HepG2 (cell line): Measurements from ENCODE around the gene AFF1. TPM values are rescaled to one million over a fixed set of nuclear protein-coding genes. Genes with fewer than 3 reads are reported as not detected.
A peak's percentile ranks its signal among the peaks of the same experiment; 100 is the strongest.

Experiments used
- ATAC-seq: fragments of 200-7000 bp; cut with Tn5 transposase; 3 replicates; pipeline ENCODE4 v1.9.1; 2020; ENCODE audit warnings: mild to moderate bottlenecking, moderate library complexity
- BruUV-seq: library from RNA; stranded (reverse); fragments of 400-500 nt; replicated peaks from 2 replicates; lab custom pipeline; 2021; lab: Mats Ljungman, UMichigan
- CTCF ChIA-PET: fragments of 300-600 bp; formaldehyde crosslinking; extraction: SDS; loops from one replicate; lab custom pipeline; 2021; ENCODE audit warnings: low total read pairs, inconsistent platforms, low intra/inter-chr PET ratio; lab: Yijun Ruan, JAX
- POLR2A ChIA-PET: fragments of 350-600 bp; sonication (Branson Sonifier 250); formaldehyde crosslinking; loops from one replicate; lab custom pipeline; 2020; ENCODE audit warnings: antibody characterized with exemption, inconsistent platforms; lab: Yijun Ruan, JAX
- DNase-seq: peaks from one replicate; pipeline ENCODE4 v3.0.0-alpha.2; 2015; ENCODE audit warnings: low spot score
- FAIRE-seq: peaks from 3 replicates; lab custom pipeline; 2011; peaks lifted over from hg19 to GRCh38; lab: Jason Lieb, UNC
- H2AFZ ChIP-seq: one replicate; pipeline ENCODE4 v1.6.1; 2011; ENCODE audit warnings: low read length, inconsistent platforms
- H3K27ac ChIP-seq: fragments of 300-600 bp; 3 replicates; pipeline ENCODE4 v1.8.0; 2011; ENCODE audit warnings: mixed run types, mild to moderate bottlenecking, mixed read lengths, low read length, inconsistent platforms; ENCODE audit not compliant: insufficient read depth; ENCODE audit errors: extremely low read length
- H3K27me3 ChIP-seq, 2 experiments: fragments of 200-600 bp in 1 of 2; 2 replicates in 1 of 2; 3 replicates in 1 of 2; pipeline versions ENCODE4 v1.6.0 to v1.8.0; 2011; ENCODE audit warnings: low read length in 2 of 2, mild to moderate bottlenecking in 2 of 2, moderate library complexity in 2 of 2, inconsistent platforms in 1 of 2; ENCODE audit not compliant: insufficient read depth in 2 of 2, control insufficient read depth in 1 of 2
- H3K36me3 ChIP-seq, 2 experiments: fragments of 200-600 bp in 1 of 2; replicated peaks in 1 of 2; 2 replicates in 1 of 2; 3 replicates in 1 of 2; pipeline versions ENCODE4 v1.5.1 to v1.8.0; 2011; ENCODE audit warnings: low read length in 2 of 2, inconsistent platforms in 1 of 2; ENCODE audit not compliant: insufficient read depth in 2 of 2, control insufficient read depth in 1 of 2
- H3K4me1 ChIP-seq: 2 replicates; pipeline ENCODE4 v1.5.1; 2012; ENCODE audit warnings: low read length, inconsistent platforms; ENCODE audit not compliant: insufficient read depth
- H3K4me2 ChIP-seq: 2 replicates; pipeline ENCODE4 v1.6.0; 2011; ENCODE audit warnings: low read depth, low read length, inconsistent platforms
- H3K4me3 ChIP-seq, 3 experiments: fragments of 200-600 bp in 1 of 3; sonication (generic), shearing (Covaris generic) in 1 of 3; replicated peaks in 1 of 3; 2 replicates each; pipeline ENCODE4 v1.5.1; 2011 to 2016; ENCODE audit warnings: low read length in 3 of 3, inconsistent platforms in 2 of 3, low read depth in 2 of 3, mild to moderate bottlenecking in 2 of 3, control low read depth in 1 of 3, mixed read lengths in 1 of 3; ENCODE audit not compliant: insufficient read depth in 1 of 3
- H3K79me2 ChIP-seq: one replicate; pipeline ENCODE4 v1.6.1; 2011; ENCODE audit warnings: low read length, inconsistent platforms; ENCODE audit not compliant: insufficient read depth
- H3K9ac ChIP-seq: 2 replicates; pipeline ENCODE4 v1.6.0; 2011; ENCODE audit warnings: mild to moderate bottlenecking, low read depth, low read length, inconsistent platforms; ENCODE audit not compliant: insufficient read depth
- H3K9me3 ChIP-seq: 2 replicates; pipeline ENCODE4 v1.5.1; 2012; ENCODE audit warnings: mild to moderate bottlenecking, low read length
- H4K20me1 ChIP-seq: 2 replicates; pipeline ENCODE4 v1.6.0; 2011; ENCODE audit warnings: inconsistent platforms, mild to moderate bottlenecking, low read length, moderate library complexity; ENCODE audit not compliant: insufficient read depth
- BRF2 ChIP-seq: sonication (generic); formaldehyde crosslinking; IDR thresholded peaks from 2 replicates; pipeline ENCODE4 v1.8.1; 2022; ENCODE audit warnings: mild to moderate bottlenecking, missing genetic modification reagents
- EHMT2 ChIP-seq: fragments of 200-600 bp; sonication (generic); IDR thresholded peaks from 2 replicates; pipeline ENCODE4 v1.7.0; 2017; ENCODE audit warnings: antibody characterized with exemption, low read depth, low read length, borderline replicate concordance
- MED1 ChIP-seq: sonication (generic); formaldehyde crosslinking; IDR thresholded peaks from 2 replicates; pipeline ENCODE4 v1.4.0; 2020; ENCODE audit warnings: missing genetic modification reagents
- PAXIP1 ChIP-seq: sonication (generic); formaldehyde crosslinking; conservative IDR thresholded peaks from 2 replicates; pipeline ENCODE4 v1.4.0; 2020; ENCODE audit warnings: mild to moderate bottlenecking, missing genetic modification reagents, moderate library complexity
- SMC3 ChIP-seq: IDR thresholded peaks from 2 replicates; pipeline ENCODE4 v1.6.1; 2011; ENCODE audit warnings: low read length, improper control_type of control experiment
- ZHX1 ChIP-seq: sonication (generic); formaldehyde crosslinking; IDR thresholded peaks from 2 replicates; pipeline ENCODE4 v1.8.1; 2022; ENCODE audit warnings: low read depth, mild to moderate bottlenecking, missing genetic modification reagents
- ZNF121 ChIP-seq: sonication (generic); formaldehyde crosslinking; IDR thresholded peaks from 2 replicates; pipeline ENCODE4 v1.5.0; 2020; ENCODE audit warnings: mild to moderate bottlenecking, missing genetic modification reagents
- ZNF619 ChIP-seq: sonication (generic); formaldehyde crosslinking; IDR thresholded peaks from 2 replicates; pipeline ENCODE4 v1.4.0; 2020; ENCODE audit warnings: mild to moderate bottlenecking, missing genetic modification reagents
- ZNF672 ChIP-seq: sonication (generic); formaldehyde crosslinking; IDR thresholded peaks from 2 replicates; pipeline ENCODE4 v1.8.1; 2022; ENCODE audit warnings: missing genetic modification reagents
- ZSCAN30 ChIP-seq: sonication (generic); formaldehyde crosslinking; IDR thresholded peaks from 2 replicates; pipeline ENCODE4 v1.5.0; 2020; ENCODE audit warnings: mild to moderate bottlenecking, missing genetic modification reagents
- WGBS: methylation state at CpG from one replicate; pipeline ENCODE4 v1.1.6; 2017; ENCODE audit warnings: low lambda C conversion rate; 5-methylcytosine and 5-hydroxymethylcytosine counted together
- in situ Hi-C: cut with HindIII; loops from 2 replicates; pipeline ENCODE4 v1.10.0; 2017; ENCODE audit warnings: low pct_unique_long_range_greater_than_20kb; ENCODE audit not compliant: extremely low pct_ligation_motif_present
- intact Hi-C: fragments of 100-400 bp; cut with micrococcal nuclease; formaldehyde crosslinking; loops from one replicate; pipeline ENCODE4 v1.10.0; 2022; ENCODE audit not compliant: unreplicated experiment
- polyA plus RNA-seq, 8 experiments: library from polyadenylated mRNA; depleted of rRNA in 3 of 8; stranded (reverse) in 7 of 8; unstranded in 1 of 8; fragments of >200 nt; fragmentation: Illumina TruSeq in 4 of 8; extraction: Trizol in 4 of 8; gene quantifications; 2 replicates each; pipeline versions ENCODE4 v1.2.1 to v1.2.3, GENCODE V29; 2011 to 2016; ENCODE audit warnings: low read depth in 4 of 8, missing spikeins in 1 of 8, mixed read lengths in 1 of 8; ENCODE audit not compliant: insufficient read depth in 1 of 8
- total RNA-seq, 5 experiments: library from RNA; depleted of rRNA; stranded (reverse); fragments of >200 nt; fragmentation: Illumina TruSeq; extraction: Trizol; gene quantifications; 2 replicates each; pipeline ENCODE4 v1.2.3, GENCODE V29; 2016; ENCODE audit warnings: low read depth in 1 of 5

The AFF1 gene
- total and polyA plus RNA-seq, 2 of the 13 experiments (the other 11 are each of a cell fraction or from before 2014, with no cell fraction given) = 15.5 to 15.9 TPM

DNA sequence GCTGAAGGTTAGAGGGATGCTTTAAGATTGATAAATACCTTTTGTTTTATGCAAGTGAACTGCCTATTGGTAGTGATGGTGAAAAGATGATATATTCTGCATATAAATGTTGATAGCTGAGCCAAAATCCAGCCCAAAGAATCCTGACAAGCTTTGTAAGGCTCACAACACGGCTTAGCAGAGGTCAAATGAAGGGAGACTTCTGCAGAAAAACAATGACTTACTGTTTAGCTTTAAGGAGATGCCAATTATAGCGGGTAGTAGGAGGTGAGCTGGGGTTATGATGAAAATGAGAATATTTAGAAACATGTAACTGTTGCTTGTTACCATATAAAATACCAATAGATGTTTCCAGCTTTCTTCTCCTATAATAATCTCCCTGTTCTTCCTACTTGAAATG, 97.1 kb downstream of the AFF1 start:
- H3K4me2 ChIP-seq = peak overlapping the region; percentile 21; the same call in 1 of the 2 replicates
- no peak overlapping the region for H2AFZ ChIP-seq
- no peak overlapping the region for H3K4me3 ChIP-seq
- POLR2A ChIA-PET = no interaction called here
- in situ Hi-C loops = no loop called here
- peaks cover 34% of the 10 kb centered on the region for H3K4me1 ChIP-seq
- H3K27me3 ChIP-seq = no peaks in the 10 kb centered on the region
- no peak overlapping the region for H3K27ac ChIP-seq
- no peaks in the 10 kb centered on the region for H3K36me3 ChIP-seq
- H3K79me2 ChIP-seq = peaks cover 84% of the 10 kb centered on the region
- no TSS peak for BruUV-seq
- DNase-seq (no peak), ATAC-seq (no peak), FAIRE-seq (no peak)
- H4K20me1 ChIP-seq = peaks cover 20% of the 10 kb centered on the region
- WGBS = 58% methylated on average over 2 of the region's 2 CpGs
- H3K9ac ChIP-seq = no peak overlapping the region
- intact Hi-C loops = no loop called here
- no peak for TF ChIP-seq PAXIP1 (CRISPR knock-in tag)
- no peak for TF ChIP-seq ZNF672 (CRISPR knock-in tag)
- H3K9me3 ChIP-seq = no peaks in the 10 kb centered on the region
- CTCF ChIA-PET = no interaction called here

DNA sequence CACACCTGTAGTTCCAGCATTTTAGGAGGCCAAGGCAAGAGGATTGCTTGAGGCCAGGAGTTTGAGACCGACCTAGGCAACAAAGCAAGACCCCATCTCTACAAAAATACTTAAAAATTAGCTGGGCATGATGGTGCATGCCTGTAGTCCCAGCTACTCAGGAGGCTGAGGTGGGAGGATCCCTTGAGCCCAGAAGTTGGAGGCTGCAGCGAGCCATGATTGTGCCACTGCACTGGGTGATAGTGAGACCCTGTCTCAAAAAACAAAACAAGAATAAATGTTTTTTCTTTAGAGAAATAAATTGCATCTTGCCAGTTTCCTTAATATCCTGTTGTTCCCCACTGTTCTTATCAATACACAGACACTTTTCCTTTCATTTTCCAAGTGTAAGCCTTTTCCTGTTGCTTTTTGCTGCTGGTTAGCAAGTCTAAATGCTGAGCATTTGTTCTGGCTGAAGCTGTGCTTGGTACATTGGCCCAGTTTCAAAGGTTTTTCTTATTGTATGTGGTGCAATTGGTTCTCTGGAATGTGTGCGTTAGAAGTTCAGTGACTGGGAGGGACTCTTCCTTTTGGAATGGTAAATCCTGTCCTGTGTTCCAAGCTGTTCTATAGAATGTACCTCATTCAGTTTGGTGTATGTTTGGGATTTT, 98.2 kb downstream of the AFF1 start:
- H4K20me1 ChIP-seq = peaks cover 27% of the 10 kb centered on the region
- no TSS peak for BruUV-seq
- ChIA-PET CTCF (no interaction called here), POLR2A (interaction anchor here (1.6 kb wide), 1 partner anchor 55 kb away, joined by 3 read pairs; no protein-coding TSS in a partner anchor)
- in situ Hi-C loops = no loop called here
- no peak overlapping the region for H3K4me3 ChIP-seq
- peak; percentile 92 for ATAC-seq
- no peak overlapping the region for H2AFZ ChIP-seq
- H3K4me2 ChIP-seq = peak overlapping the region; percentile 18; the same call in 1 of the 2 replicates
- H3K27ac ChIP-seq = peak overlapping the region; percentile 25
- H3K9me3 ChIP-seq = no peaks in the 10 kb centered on the region
- peaks cover 33% of the 10 kb centered on the region for H3K4me1 ChIP-seq
- H3K36me3 ChIP-seq = no peaks in the 10 kb centered on the region
- WGBS = 76% methylated on average over 3 of the region's 3 CpGs
- DNase-seq = peak; percentile 69
- no peak overlapping the region for H3K9ac ChIP-seq
- H3K79me2 ChIP-seq = peaks cover 77% of the 10 kb centered on the region
- intact Hi-C loops = no loop called here
- FAIRE-seq = peak; percentile 84
- H3K27me3 ChIP-seq = no peaks in the 10 kb centered on the region
- no peak for TF ChIP-seq EHMT2
- TF ChIP-seq MED1 = no peak
- TF ChIP-seq ZHX1 (CRISPR knock-in tag) = no peak
- no peak for TF ChIP-seq ZSCAN30
- TF ChIP-seq ZNF121 = peak; percentile 37
- no peak for TF ChIP-seq SMC3
- no peak for TF ChIP-seq BRF2
- TF ChIP-seq ZNF619 (CRISPR knock-in tag) = no peak
